ENCODE data around the gene CYB5D1. TPM values are rescaled to one million over a fixed set of nuclear protein-coding genes. Genes with fewer than 3 reads are reported as not detected.
"Not testable (repeated sequence)": the region's sequence is repeated elsewhere in the genome, so short reads cannot be mapped to it uniquely, and the experiment has no call there.

The CYB5D1 gene
- polyA plus RNA-seq (ENCODE audit: insufficient read length in 4 of 4), result 10 to 100 TPM; 19.8 to 29.7 (median 25.3) TPM

- peak in 2 of 4 donors; percentile 93 to 98 for DNase-seq (ENCODE audit: low read depth in 4 of 4, low spot score in 2 of 4)
Measured at GRCh38 chr17:7857713-7858521, at the start of gene CYB5D1. CYB5D1 (plus strand) TSS chr17:7858003; CDS start chr17:7858135, 132 bp downstream.

GRCh38 chr17:7809086-7809790 lies 48.6 kb upstream of the CYB5D1 start:
- DNase-seq (ENCODE audit: low read depth in 4 of 4, low spot score in 2 of 4), result no peak

GRCh38 chr17:7809791-7810343 lies 47.9 kb upstream of the CYB5D1 start:
- DNase-seq (ENCODE audit: low read depth in 4 of 4, low spot score in 2 of 4), result not testable (repeated sequence)

- DNase-seq (ENCODE audit: low read depth in 4 of 4, low spot score in 2 of 4), result no peak
Measured at GRCh38 chr17:7811251-7811650, 46.6 kb upstream of the CYB5D1 start.

- no peak for DNase-seq (ENCODE audit: low read depth in 4 of 4, low spot score in 2 of 4)
Measured at GRCh38 chr17:7814969-7815368, 42.8 kb upstream of the CYB5D1 start.

GRCh38 chr17:7816926-7817642 lies 40.7 kb upstream of the CYB5D1 start:
- DNase-seq (ENCODE audit: low read depth in 4 of 4, low spot score in 2 of 4), result no peak

GRCh38 chr17:7817643-7817964 lies 40.2 kb upstream of the CYB5D1 start:
- no peak for DNase-seq (ENCODE audit: low read depth in 4 of 4, low spot score in 2 of 4)

- DNase-seq (ENCODE audit: low read depth in 4 of 4, low spot score in 2 of 4), result no peak
Measured at GRCh38 chr17:7818026-7818425, 39.8 kb upstream of the CYB5D1 start.

- no peak for DNase-seq (ENCODE audit: low read depth in 4 of 4, low spot score in 2 of 4)
Measured at GRCh38 chr17:7818746-7819645, 38.8 kb upstream of the CYB5D1 start.

GRCh38 chr17:7820231-7820630 lies 37.6 kb upstream of the CYB5D1 start:
- DNase-seq (ENCODE audit: low read depth in 4 of 4, low spot score in 2 of 4), result no peak

- DNase-seq (ENCODE audit: low read depth in 4 of 4, low spot score in 2 of 4), result no peak
Measured at GRCh38 chr17:7822126-7822525, 35.7 kb upstream of the CYB5D1 start.

- DNase-seq (ENCODE audit: low read depth in 4 of 4, low spot score in 2 of 4), result no peak
Measured at GRCh38 chr17:7823581-7824001, 34.2 kb upstream of the CYB5D1 start.

- no peak for DNase-seq (ENCODE audit: low read depth in 4 of 4, low spot score in 2 of 4)
Measured at GRCh38 chr17:7824021-7824924, 33.5 kb upstream of the CYB5D1 start.

GRCh38 chr17:7825206-7825990 lies 32.4 kb upstream of the CYB5D1 start:
- DNase-seq (ENCODE audit: low read depth in 4 of 4, low spot score in 2 of 4), result no peak

GRCh38 chr17:7830616-7831015 lies 27.2 kb upstream of the CYB5D1 start:
- no peak for DNase-seq (ENCODE audit: low read depth in 4 of 4, low spot score in 2 of 4)

GRCh38 chr17:7831233-7831632 lies 26.6 kb upstream of the CYB5D1 start:
- DNase-seq (ENCODE audit: low read depth in 4 of 4, low spot score in 2 of 4), result no peak

GRCh38 chr17:7832431-7832830 lies 25.4 kb upstream of the CYB5D1 start:
- DNase-seq (ENCODE audit: low read depth in 4 of 4, low spot score in 2 of 4), result no peak
